Measurements from ENCODE around the gene GRIN2C. TPM values are rescaled to one million over a fixed set of nuclear protein-coding genes. Genes with fewer than 3 reads are reported as not detected.
A peak's percentile ranks its signal among the peaks of the same experiment; 100 is the strongest.

The GRIN2C gene
- total RNA-seq, 1 experiment from 2014 or later: 5.2 TPM

DNA sequence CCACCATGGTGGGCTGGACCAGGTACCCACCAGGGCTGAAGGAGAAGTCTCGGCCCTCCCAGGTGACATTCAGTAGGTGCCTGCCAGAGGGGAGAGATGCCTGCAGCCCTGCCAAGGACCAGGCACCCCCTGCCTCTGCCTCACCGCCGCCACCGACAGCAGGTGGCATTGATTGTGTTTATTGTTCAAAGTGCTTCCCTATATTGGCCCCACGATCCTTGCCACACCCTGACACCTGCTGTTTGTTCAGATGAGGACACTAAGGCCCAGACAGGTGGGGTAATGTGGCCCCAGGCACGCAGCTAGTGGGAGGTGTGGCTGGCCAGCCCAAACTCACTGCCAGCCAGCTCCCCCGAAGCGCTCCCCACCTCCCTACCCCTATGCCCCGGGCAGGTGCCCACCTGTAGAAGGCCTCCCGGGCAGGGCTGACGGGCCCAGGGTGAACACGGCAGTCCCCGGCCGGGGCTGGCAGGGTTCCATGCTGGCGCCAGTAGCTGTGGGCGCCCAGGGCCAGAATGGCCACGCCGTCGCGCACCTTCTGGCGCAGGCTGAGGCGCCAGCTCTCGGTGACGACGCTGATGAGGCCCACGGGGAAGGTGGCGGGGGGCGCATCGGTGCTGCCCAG lies 8.0 kb downstream of the GRIN2C start:
- Histone ChIP-seq H3K4me3 (ENCODE audit: low read depth, low read length) (peak overlapping the region; percentile 62), H3K4me1 (peaks cover 8% of the 10 kb centered on the region), H3K9me3 (no peaks in the 10 kb centered on the region), H3K27me3 (replicated peaks; ENCODE audit: control insufficient read depth, insufficient read depth, low read length) (0 out of 2 replicates have a peak, but pooled peaks cover 2% of the 10 kb centered on the region), H3K36me3 (ENCODE audit: control insufficient read depth, insufficient read depth, low read length) (no peaks in the 10 kb centered on the region)
- peak overlapping the region; percentile 82 for H3K4me3 Mint-ChIP-seq (ENCODE audit: unreplicated experiment)
- CTCF ChIA-PET: interaction anchor here (0.6 to 4.1 kb wide), 14 partner anchors 8 to 652 kb away, joined by 3 to 43 read pairs (median 6); partner anchors contain the start of genes FDXR, GRIN2C and RAB37
- no peaks in the 10 kb centered on the region for H3K9me3 Mint-ChIP-seq (ENCODE audit: unreplicated experiment)
- intact Hi-C loops (cut with micrococcal nuclease; ENCODE audit: unreplicated experiment): loop anchor here (1.0 to 10.0 kb wide), 2 partner anchors 22 to 197 kb away; no protein-coding TSS in a partner anchor
- H3K4me1 Mint-ChIP-seq (ENCODE audit: low read depth, unreplicated experiment): peaks cover 7% of the 10 kb centered on the region
- DNase-seq: no peak
- no TSS peak for BruUV-seq (replicated peaks)
- POLR2A ChIA-PET: interaction anchor here (0.6 to 2.2 kb wide), 7 partner anchors 9 to 1549 kb away, joined by 3 to 58 read pairs (median 10); partner anchors contain the start of gene FDXR
- peaks cover 10% of the 10 kb centered on the region for H3K27me3 Mint-ChIP-seq (ENCODE audit: insufficient read depth, unreplicated experiment)
- H3K27ac Mint-ChIP-seq (ENCODE audit: unreplicated experiment): no peak overlapping the region
- TF ChIP-seq, protein P1, sequence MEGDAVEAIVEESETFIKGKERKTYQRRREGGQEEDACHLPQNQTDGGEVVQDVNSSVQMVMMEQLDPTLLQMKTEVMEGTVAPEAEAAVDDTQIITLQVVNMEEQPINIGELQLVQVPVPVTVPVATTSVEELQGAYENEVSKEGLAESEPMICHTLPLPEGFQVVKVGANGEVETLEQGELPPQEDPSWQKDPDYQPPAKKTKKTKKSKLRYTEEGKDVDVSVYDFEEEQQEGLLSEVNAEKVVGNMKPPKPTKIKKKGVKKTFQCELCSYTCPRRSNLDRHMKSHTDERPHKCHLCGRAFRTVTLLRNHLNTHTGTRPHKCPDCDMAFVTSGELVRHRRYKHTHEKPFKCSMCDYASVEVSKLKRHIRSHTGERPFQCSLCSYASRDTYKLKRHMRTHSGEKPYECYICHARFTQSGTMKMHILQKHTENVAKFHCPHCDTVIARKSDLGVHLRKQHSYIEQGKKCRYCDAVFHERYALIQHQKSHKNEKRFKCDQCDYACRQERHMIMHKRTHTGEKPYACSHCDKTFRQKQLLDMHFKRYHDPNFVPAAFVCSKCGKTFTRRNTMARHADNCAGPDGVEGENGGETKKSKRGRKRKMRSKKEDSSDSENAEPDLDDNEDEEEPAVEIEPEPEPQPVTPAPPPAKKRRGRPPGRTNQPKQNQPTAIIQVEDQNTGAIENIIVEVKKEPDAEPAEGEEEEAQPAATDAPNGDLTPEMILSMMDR (IDR thresholded peaks at IDR 0.05; ENCODE audit: insufficient read depth in 1 of 2, low read depth in 1 of 2, low read length in 1 of 2, severe bottlenecking in 1 of 2, unreplicated experiment in 1 of 2): no peak
- peaks cover 5% of the 10 kb centered on the region for H3K36me3 Mint-ChIP-seq (ENCODE audit: insufficient read depth, unreplicated experiment)

DNA sequence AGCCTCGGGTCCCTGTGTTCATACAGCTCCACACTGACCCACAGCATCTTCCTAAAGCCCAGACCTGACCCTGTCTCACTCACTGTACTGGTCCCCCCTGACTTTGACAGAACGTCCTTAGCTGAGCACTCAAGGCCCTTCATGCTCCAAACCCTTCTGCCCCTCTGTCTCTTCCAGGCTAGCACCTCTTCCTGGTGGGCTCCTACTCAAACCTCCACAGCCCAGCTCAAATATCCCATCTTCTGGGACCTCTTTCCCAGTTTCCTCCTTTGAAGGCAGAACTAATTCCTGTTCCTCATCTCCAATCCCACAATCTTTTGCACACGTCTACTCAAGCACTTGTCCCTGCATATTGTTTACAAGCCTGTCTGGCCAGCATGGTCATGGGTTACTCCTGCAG lies 8.8 kb downstream of the GRIN2C start:
- Mint-ChIP-seq H3K9me3 (ENCODE audit: unreplicated experiment) (no peaks in the 10 kb centered on the region), H3K36me3 (ENCODE audit: insufficient read depth, unreplicated experiment) (peaks cover 5% of the 10 kb centered on the region), H3K4me1 (ENCODE audit: low read depth, unreplicated experiment) (peaks cover 7% of the 10 kb centered on the region), H3K27me3 (ENCODE audit: insufficient read depth, unreplicated experiment) (peaks cover 3% of the 10 kb centered on the region), H3K4me3 (ENCODE audit: unreplicated experiment) (peak overlapping the region; percentile 82), H3K27ac (ENCODE audit: unreplicated experiment) (no peak overlapping the region)
- no peaks in the 10 kb centered on the region for H3K9me3 ChIP-seq
- intact Hi-C loops (cut with micrococcal nuclease; ENCODE audit: unreplicated experiment): loop anchor here (10.0 kb wide), 1 partner anchor 196 kb away; no protein-coding TSS in a partner anchor
- no peak overlapping the region for H3K4me3 ChIP-seq (ENCODE audit: low read depth, low read length)
- no peaks in the 10 kb centered on the region for H3K27me3 ChIP-seq (replicated peaks; ENCODE audit: control insufficient read depth, insufficient read depth, low read length)
- TF ChIP-seq, protein P1 (IDR thresholded peaks at IDR 0.05; ENCODE audit: insufficient read depth in 1 of 2, low read depth in 1 of 2, low read length in 1 of 2, severe bottlenecking in 1 of 2, unreplicated experiment in 1 of 2): no peak
- BruUV-seq (replicated peaks): no TSS peak
- ChIA-PET POLR2A (no interaction called here), CTCF (interaction anchor here (1.5 to 4.1 kb wide), 2 partner anchors 9 to 11 kb away, joined by 5 to 43 read pairs; partner anchors contain the start of gene GRIN2C)
- DNase-seq: no peak
- H3K36me3 ChIP-seq (ENCODE audit: control insufficient read depth, insufficient read depth, low read length): no peaks in the 10 kb centered on the region
- peaks cover 8% of the 10 kb centered on the region for H3K4me1 ChIP-seq

DNA sequence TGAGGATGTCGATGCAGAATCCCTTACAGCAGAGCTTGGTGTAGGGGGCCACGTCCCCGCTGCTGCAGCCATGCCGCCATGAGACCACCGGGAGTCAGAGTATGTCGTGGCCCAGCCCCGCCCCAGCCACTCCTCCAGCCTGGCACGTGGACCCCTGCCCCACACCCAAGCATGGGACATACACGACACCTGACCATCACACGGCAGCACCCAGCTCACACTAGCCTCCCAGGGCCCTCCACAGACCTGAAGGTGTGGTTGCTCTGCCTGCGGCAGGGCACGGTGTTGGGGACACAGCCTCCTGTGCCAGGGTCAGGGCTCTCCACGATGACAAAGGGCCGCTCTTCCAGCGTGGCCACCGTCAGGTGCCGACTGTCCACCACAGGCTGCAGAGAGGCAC lies 9.4 kb downstream of the GRIN2C start:
- BruUV-seq (replicated peaks): no TSS peak
- Histone ChIP-seq H3K4me1 (peaks cover 8% of the 10 kb centered on the region), H3K27me3 (replicated peaks; ENCODE audit: control insufficient read depth, insufficient read depth, low read length) (no peaks in the 10 kb centered on the region), H3K4me3 (ENCODE audit: low read depth, low read length) (no peak overlapping the region), H3K9me3 (no peaks in the 10 kb centered on the region), H3K36me3 (ENCODE audit: control insufficient read depth, insufficient read depth, low read length) (no peaks in the 10 kb centered on the region)
- DNase-seq: no peak
- peaks cover 7% of the 10 kb centered on the region for H3K4me1 Mint-ChIP-seq (ENCODE audit: low read depth, unreplicated experiment)
- POLR2A ChIA-PET: no interaction called here
- intact Hi-C loops (cut with micrococcal nuclease; ENCODE audit: unreplicated experiment): loop anchor here (10.0 kb wide), 1 partner anchor 196 kb away; no protein-coding TSS in a partner anchor
- CTCF ChIA-PET: interaction anchor here (1.5 to 4.1 kb wide), 2 partner anchors 9 to 12 kb away, joined by 5 to 43 read pairs; partner anchors contain the start of gene GRIN2C
- H3K36me3 Mint-ChIP-seq (ENCODE audit: insufficient read depth, unreplicated experiment): peaks cover 5% of the 10 kb centered on the region
- TF ChIP-seq, protein P1 (IDR thresholded peaks at IDR 0.05; ENCODE audit: insufficient read depth in 1 of 2, low read depth in 1 of 2, low read length in 1 of 2, severe bottlenecking in 1 of 2, unreplicated experiment in 1 of 2): no peak
- no peak overlapping the region for H3K4me3 Mint-ChIP-seq (ENCODE audit: unreplicated experiment)
- H3K9me3 Mint-ChIP-seq (ENCODE audit: unreplicated experiment): no peaks in the 10 kb centered on the region
- H3K27ac Mint-ChIP-seq (ENCODE audit: unreplicated experiment): no peak overlapping the region
- peaks cover 3% of the 10 kb centered on the region for H3K27me3 Mint-ChIP-seq (ENCODE audit: insufficient read depth, unreplicated experiment)

Measured in Caco-2 (cell line).